HepG2 (cell line): Measurements from ENCODE around the gene TTLL10. TPM values are rescaled to one million over a fixed set of nuclear protein-coding genes. Genes with fewer than 3 reads are reported as not detected.

Experiments
- ATAC-seq: fragments of 200-7000 bp; cut with Tn5 transposase; 3 replicates; pipeline ENCODE4 v1.9.1; 2020; ENCODE audit warnings: mild to moderate bottlenecking, moderate library complexity
- BruUV-seq: library from RNA; stranded (reverse); fragments of 400-500 nt; replicated peaks from 2 replicates; lab custom pipeline; 2021; lab: Mats Ljungman, UMichigan
- CTCF ChIA-PET: fragments of 300-600 bp; formaldehyde crosslinking; extraction: SDS; loops from one replicate; lab custom pipeline; 2021; ENCODE audit warnings: low total read pairs, inconsistent platforms, low intra/inter-chr PET ratio; lab: Yijun Ruan, JAX
- POLR2A ChIA-PET: fragments of 350-600 bp; sonication (Branson Sonifier 250); formaldehyde crosslinking; loops from one replicate; lab custom pipeline; 2020; ENCODE audit warnings: antibody characterized with exemption, inconsistent platforms; lab: Yijun Ruan, JAX
- DNase-seq: peaks from one replicate; pipeline ENCODE4 v3.0.0-alpha.2; 2015; ENCODE audit warnings: low spot score
- FAIRE-seq: peaks from 3 replicates; lab custom pipeline; 2011; peaks lifted over from hg19 to GRCh38; lab: Jason Lieb, UNC
- H2AFZ ChIP-seq: one replicate; pipeline ENCODE4 v1.6.1; 2011; ENCODE audit warnings: low read length, inconsistent platforms
- H3K27ac ChIP-seq: fragments of 300-600 bp; 3 replicates; pipeline ENCODE4 v1.8.0; 2011; ENCODE audit warnings: mixed run types, mild to moderate bottlenecking, mixed read lengths, low read length, inconsistent platforms; ENCODE audit not compliant: insufficient read depth; ENCODE audit errors: extremely low read length
- H3K27me3 ChIP-seq, 2 experiments: fragments of 200-600 bp in 1 of 2; 2 replicates in 1 of 2; 3 replicates in 1 of 2; pipeline versions ENCODE4 v1.6.0 to v1.8.0; 2011; ENCODE audit warnings: low read length in 2 of 2, mild to moderate bottlenecking in 2 of 2, moderate library complexity in 2 of 2, inconsistent platforms in 1 of 2; ENCODE audit not compliant: insufficient read depth in 2 of 2, control insufficient read depth in 1 of 2
- H3K36me3 ChIP-seq, 2 experiments: fragments of 200-600 bp in 1 of 2; replicated peaks in 1 of 2; 2 replicates in 1 of 2; 3 replicates in 1 of 2; pipeline versions ENCODE4 v1.5.1 to v1.8.0; 2011; ENCODE audit warnings: low read length in 2 of 2, inconsistent platforms in 1 of 2; ENCODE audit not compliant: insufficient read depth in 2 of 2, control insufficient read depth in 1 of 2
- H3K4me1 ChIP-seq: 2 replicates; pipeline ENCODE4 v1.5.1; 2012; ENCODE audit warnings: low read length, inconsistent platforms; ENCODE audit not compliant: insufficient read depth
- H3K4me2 ChIP-seq: 2 replicates; pipeline ENCODE4 v1.6.0; 2011; ENCODE audit warnings: low read depth, low read length, inconsistent platforms
- H3K4me3 ChIP-seq, 3 experiments: fragments of 200-600 bp in 1 of 3; sonication (generic), shearing (Covaris generic) in 1 of 3; replicated peaks in 1 of 3; 2 replicates each; pipeline ENCODE4 v1.5.1; 2011 to 2016; ENCODE audit warnings: low read length in 3 of 3, inconsistent platforms in 2 of 3, low read depth in 2 of 3, mild to moderate bottlenecking in 2 of 3, control low read depth in 1 of 3, mixed read lengths in 1 of 3; ENCODE audit not compliant: insufficient read depth in 1 of 3
- H3K79me2 ChIP-seq: one replicate; pipeline ENCODE4 v1.6.1; 2011; ENCODE audit warnings: low read length, inconsistent platforms; ENCODE audit not compliant: insufficient read depth
- H3K9ac ChIP-seq: 2 replicates; pipeline ENCODE4 v1.6.0; 2011; ENCODE audit warnings: mild to moderate bottlenecking, low read depth, low read length, inconsistent platforms; ENCODE audit not compliant: insufficient read depth
- H3K9me3 ChIP-seq: 2 replicates; pipeline ENCODE4 v1.5.1; 2012; ENCODE audit warnings: mild to moderate bottlenecking, low read length
- H4K20me1 ChIP-seq: 2 replicates; pipeline ENCODE4 v1.6.0; 2011; ENCODE audit warnings: inconsistent platforms, mild to moderate bottlenecking, low read length, moderate library complexity; ENCODE audit not compliant: insufficient read depth
- CBFB ChIP-seq: sonication (generic); formaldehyde crosslinking; IDR thresholded peaks from 2 replicates; pipeline ENCODE4 v1.4.0; 2020; ENCODE audit warnings: missing genetic modification reagents
- GATA4 ChIP-seq: sonication (generic); IDR thresholded peaks from 2 replicates; pipeline ENCODE4 v1.6.1; 2016; ENCODE audit warnings: antibody characterized with exemption, low read depth, borderline replicate concordance
- HBP1 ChIP-seq: IDR thresholded peaks from 2 replicates; pipeline ENCODE4 v1.6.1; 2016; ENCODE audit warnings: low read depth, control low read depth
- HCFC1 ChIP-seq: fragments of 150-350 bp; IDR thresholded peaks from 2 replicates; pipeline ENCODE4 v1.6.1; 2014; ENCODE audit warnings: low read depth, low read length
- KLF11 ChIP-seq: IDR thresholded peaks from 2 replicates; pipeline ENCODE4 v1.6.1; 2016; ENCODE audit warnings: missing compliant biosample characterization
- MNT ChIP-seq: fragments of 450-650 bp; IDR thresholded peaks from 2 replicates; pipeline ENCODE4 v1.6.1; 2016
- NFE2L1 ChIP-seq: sonication (generic); formaldehyde crosslinking; IDR thresholded peaks from 2 replicates; pipeline ENCODE4 v1.4.0; 2020; ENCODE audit warnings: missing genetic modification reagents, mild to moderate bottlenecking, borderline replicate concordance
- POLR2A ChIP-seq, 2 experiments: IDR thresholded peaks; 2 replicates each; pipeline ENCODE4 v1.6.1; 2011; ENCODE audit warnings: low read depth in 2 of 2, low read length in 2 of 2, mild to moderate bottlenecking in 1 of 2, moderate library complexity in 1 of 2; ENCODE audit not compliant: insufficient read depth in 1 of 2
- PRDM10 ChIP-seq: sonication (generic); formaldehyde crosslinking; IDR thresholded peaks from 2 replicates; pipeline ENCODE4 v1.4.0; 2020; ENCODE audit warnings: low read depth, missing genetic modification reagents
- SMAD9 ChIP-seq: sonication (generic); formaldehyde crosslinking; IDR thresholded peaks from 2 replicates; pipeline ENCODE4 v1.5.1; 2020; ENCODE audit warnings: mild to moderate bottlenecking, missing genetic modification reagents
- THAP7 ChIP-seq: sonication (generic); formaldehyde crosslinking; IDR thresholded peaks from 2 replicates; pipeline ENCODE4 v1.8.1; 2023; ENCODE audit warnings: mild to moderate bottlenecking, missing genetic modification reagents
- ZFP37 ChIP-seq: sonication (generic); formaldehyde crosslinking; IDR thresholded peaks from 2 replicates; pipeline ENCODE4 v1.4.0; 2020; ENCODE audit warnings: missing genetic modification reagents, borderline replicate concordance
- ZNF329 ChIP-seq: sonication (generic); formaldehyde crosslinking; IDR thresholded peaks from 2 replicates; pipeline ENCODE4 v1.9.0; 2021; ENCODE audit warnings: low read depth, mild to moderate bottlenecking, missing genetic modification reagents
- ZNF33B ChIP-seq: sonication (generic); formaldehyde crosslinking; IDR thresholded peaks from 2 replicates; pipeline ENCODE4 v1.5.1; 2020; ENCODE audit warnings: mild to moderate bottlenecking, missing genetic modification reagents
- ZNF567 ChIP-seq: sonication (generic); formaldehyde crosslinking; IDR thresholded peaks from 2 replicates; pipeline ENCODE4 v1.8.1; 2023; ENCODE audit warnings: mild to moderate bottlenecking, missing genetic modification reagents, borderline replicate concordance
- ZNF577 ChIP-seq: sonication (generic); formaldehyde crosslinking; IDR thresholded peaks from 2 replicates; pipeline ENCODE4 v1.4.0; 2020; ENCODE audit warnings: mild to moderate bottlenecking, low read depth, missing genetic modification reagents, borderline replicate concordance
- ZNF652 ChIP-seq: IDR thresholded peaks from 2 replicates; pipeline ENCODE4 v1.6.1; 2016; ENCODE audit warnings: low read depth, borderline replicate concordance
- ZNF781 ChIP-seq: sonication (generic); formaldehyde crosslinking; IDR thresholded peaks from 2 replicates; pipeline ENCODE4 v1.5.1; 2020; ENCODE audit warnings: borderline replicate concordance, mild to moderate bottlenecking, missing genetic modification reagents; ENCODE audit errors: not compliant biosample characterization
- ZSCAN12 ChIP-seq: sonication (generic); formaldehyde crosslinking; IDR thresholded peaks from 2 replicates; pipeline ENCODE4 v1.9.0; 2021; ENCODE audit warnings: mild to moderate bottlenecking, missing genetic modification reagents
- WGBS: methylation state at CpG from one replicate; pipeline ENCODE4 v1.1.6; 2017; ENCODE audit warnings: low lambda C conversion rate; 5-methylcytosine and 5-hydroxymethylcytosine counted together
- in situ Hi-C: cut with HindIII; loops from 2 replicates; pipeline ENCODE4 v1.10.0; 2017; ENCODE audit warnings: low pct_unique_long_range_greater_than_20kb; ENCODE audit not compliant: extremely low pct_ligation_motif_present
- intact Hi-C: fragments of 100-400 bp; cut with micrococcal nuclease; formaldehyde crosslinking; loops from one replicate; pipeline ENCODE4 v1.10.0; 2022; ENCODE audit not compliant: unreplicated experiment
- polyA plus RNA-seq, 8 experiments: library from polyadenylated mRNA; depleted of rRNA in 3 of 8; stranded (reverse) in 7 of 8; unstranded in 1 of 8; fragments of >200 nt; fragmentation: Illumina TruSeq in 4 of 8; extraction: Trizol in 4 of 8; gene quantifications; 2 replicates each; pipeline versions ENCODE4 v1.2.1 to v1.2.3, GENCODE V29; 2011 to 2016; ENCODE audit warnings: low read depth in 4 of 8, missing spikeins in 1 of 8, mixed read lengths in 1 of 8; ENCODE audit not compliant: insufficient read depth in 1 of 8
- total RNA-seq, 5 experiments: library from RNA; depleted of rRNA; stranded (reverse); fragments of >200 nt; fragmentation: Illumina TruSeq; extraction: Trizol; gene quantifications; 2 replicates each; pipeline ENCODE4 v1.2.3, GENCODE V29; 2016; ENCODE audit warnings: low read depth in 1 of 5

TTLL10 gene
- total and polyA plus RNA-seq, 2 of the 13 experiments (the other 11 are each of a cell fraction or from before 2014, with no cell fraction given), result not detected

- Histone ChIP-seq H3K27ac (no peak overlapping the region), H3K9ac (no peak overlapping the region), H3K4me3 (no peak overlapping the region)
- ATAC-seq, result no peak
- WGBS, result 76% methylated on average over 8 of the region's 8 CpGs
- no TSS peak for BruUV-seq
- POLR2A ChIA-PET, result no interaction called here
- TF ChIP-seq ZNF577 (CRISPR knock-in tag) (no peak), NFE2L1 (CRISPR knock-in tag) (no peak), PRDM10 (CRISPR knock-in tag) (no peak), KLF11 (CRISPR knock-in tag) (no peak), ZNF652 (CRISPR knock-in tag) (no peak), ZNF33B (no peak), SMAD9 (CRISPR knock-in tag) (no peak), ZSCAN12 (CRISPR knock-in tag) (no peak), HBP1 (no peak), HCFC1 (no peak), ZNF567 (CRISPR knock-in tag) (no peak), POLR2A (IDR thresholded peaks at IDR 0.05; ENCODE audit: insufficient read depth in 1 of 2, low read depth in 2 of 2, low read length in 2 of 2) (no peak), THAP7 (CRISPR knock-in tag) (no peak), MNT (no peak), ZNF329 (no peak), ZNF781 (CRISPR knock-in tag) (no peak), GATA4 (no peak), ZFP37 (no peak), CBFB (CRISPR knock-in tag) (no peak)
- TF ChIP-seq, all 625 proteins: peak for 0
- peaks cover 16 to 32% of the 10 kb centered on the region in 2 experiments; a peak in 4 of 5 replicates for H3K27me3 ChIP-seq
- FAIRE-seq (no peak), DNase-seq (no peak)
- no peaks in the 10 kb centered on the region for H3K79me2 ChIP-seq
- H3K36me3 ChIP-seq, result no peaks in the 10 kb centered on the region
- no peak overlapping the region for H2AFZ ChIP-seq
- peaks cover 22% of the 10 kb centered on the region for H3K4me1 ChIP-seq
- in situ Hi-C loops, result no loop called here
- peaks cover 11% of the 10 kb centered on the region for H3K9me3 ChIP-seq
- CTCF ChIA-PET, result no interaction called here
- H4K20me1 ChIP-seq, result no peaks in the 10 kb centered on the region
- intact Hi-C loops, result no loop called here
- H3K4me2 ChIP-seq, result no peak overlapping the region
Measured at GRCh38 chr1:1197188-1197500, 23.5 kb downstream of the TTLL10 start.
